WTC11 (cell line): ENCODE data around the gene NDUFC2. TPM values are rescaled to one million over a fixed set of nuclear protein-coding genes. Genes with fewer than 3 reads are reported as not detected.

Source experiments
- ATAC-seq: fragments of 200-7000 bp; cut with Tn5 transposase; 2 replicates; pipeline ENCODE4 v1.10.0; 2021; ENCODE audit warnings: mild to moderate bottlenecking, moderate library complexity
- CTCF ChIA-PET: fragments of 300-600 bp; sonication (Branson Sonifier 250); formaldehyde crosslinking; loops from one replicate; lab custom pipeline; 2021; ENCODE audit warnings: antibody characterized with exemption; lab: Charles Lee
- POLR2A ChIA-PET: fragments of 350-600 bp; sonication (Branson Sonifier 250); formaldehyde crosslinking; loops from one replicate; lab custom pipeline; 2021; ENCODE audit warnings: antibody characterized with exemption; lab: Charles Lee
- DNase-seq: peaks from one replicate; pipeline ENCODE4 v3.0.0; 2021; ENCODE audit warnings: low spot score
- H3K27ac Mint-ChIP-seq: 2 replicates; pipeline ENCODE4 v1.8.0; 2021; ENCODE audit warnings: mixed read lengths
- H3K27me3 Mint-ChIP-seq: 2 replicates; pipeline ENCODE4 v1.8.0; 2021; ENCODE audit warnings: low read depth, mild to moderate bottlenecking, moderate library complexity, mixed read lengths
- H3K36me3 Mint-ChIP-seq: 2 replicates; pipeline ENCODE4 v1.8.0; 2021; ENCODE audit warnings: mixed read lengths
- H3K4me1 Mint-ChIP-seq: 2 replicates; pipeline ENCODE4 v1.8.0; 2022; ENCODE audit warnings: mixed read lengths
- H3K4me3 Mint-ChIP-seq: 2 replicates; pipeline ENCODE4 v1.8.0; 2021; ENCODE audit warnings: mild to moderate bottlenecking, moderate library complexity, mixed read lengths
- H3K9me3 Mint-ChIP-seq: 2 replicates; pipeline ENCODE4 v1.8.0; 2021; ENCODE audit warnings: mixed read lengths
- CREM ChIP-seq: sonication (generic); formaldehyde crosslinking; IDR thresholded peaks from 2 replicates; pipeline ENCODE4 v1.8.1; 2022; ENCODE audit warnings: mild to moderate bottlenecking, missing genetic modification reagents, moderate library complexity
- ERG ChIP-seq: fragments of 250-450 bp; sonication (Bioruptor Pico); IDR thresholded peaks from 2 replicates; pipeline ENCODE4 v1.8.0; 2021; ENCODE audit warnings: mild to moderate bottlenecking
- NFATC4 ChIP-seq: fragments of 250-450 bp; sonication (Bioruptor Pico); IDR thresholded peaks from 2 replicates; pipeline ENCODE4 v1.9.0; 2021; ENCODE audit warnings: mild to moderate bottlenecking
- NFE2L1 ChIP-seq: sonication (generic); formaldehyde crosslinking; IDR thresholded peaks from 2 replicates; pipeline ENCODE4 v1.8.1; 2023; ENCODE audit warnings: missing genetic modification reagents
- NFYB ChIP-seq: sonication (generic); formaldehyde crosslinking; conservative IDR thresholded peaks from 2 replicates; pipeline ENCODE4 v1.8.0; 2022; ENCODE audit warnings: low read depth, missing genetic modification reagents
- TEAD4 ChIP-seq: sonication (generic); formaldehyde crosslinking; IDR thresholded peaks from 2 replicates; pipeline ENCODE4 v1.8.0; 2022; ENCODE audit warnings: mild to moderate bottlenecking, missing genetic modification reagents
- USF2 ChIP-seq: sonication (generic); formaldehyde crosslinking; IDR thresholded peaks from 2 replicates; pipeline ENCODE4 v1.8.1; 2023; ENCODE audit warnings: mild to moderate bottlenecking, missing genetic modification reagents, moderate library complexity
- ZMAT4 ChIP-seq: fragments of 250-450 bp; sonication (Bioruptor Pico); IDR thresholded peaks from 2 replicates; pipeline ENCODE4 v1.9.0; 2021; ENCODE audit warnings: mild to moderate bottlenecking
- ZNF219 ChIP-seq: sonication (generic); formaldehyde crosslinking; IDR thresholded peaks from 2 replicates; pipeline ENCODE4 v1.8.0; 2023; ENCODE audit warnings: missing genetic modification reagents, mild to moderate bottlenecking, borderline replicate concordance
- ZNF232 ChIP-seq: sonication (generic); formaldehyde crosslinking; IDR thresholded peaks from 2 replicates; pipeline ENCODE4 v1.8.0; 2022; ENCODE audit warnings: mild to moderate bottlenecking, missing genetic modification reagents
- ZNF317 ChIP-seq: sonication (generic); formaldehyde crosslinking; IDR thresholded peaks from 2 replicates; pipeline ENCODE4 v1.8.1; 2023; ENCODE audit warnings: low read depth, mild to moderate bottlenecking, moderate library complexity, missing genetic modification reagents, borderline replicate concordance
- ZNF512 ChIP-seq: sonication (generic); formaldehyde crosslinking; IDR thresholded peaks from 2 replicates; pipeline ENCODE4 v1.8.1; 2022; ENCODE audit warnings: missing genetic modification reagents, borderline replicate concordance
- ZNF532 ChIP-seq: fragments of 250-450 bp; sonication (Bioruptor Pico); IDR thresholded peaks from 2 replicates; pipeline ENCODE4 v1.9.0; 2021; ENCODE audit warnings: mild to moderate bottlenecking, borderline replicate concordance
- total RNA-seq: library from RNA; stranded (reverse); gene quantifications from 3 replicates; pipeline ENCODE4 v1.2.3, GENCODE V29; 2021

NDUFC2 gene
- total RNA-seq, 1 experiment from 2014 or later, result 215 TPM

GRCh38 chr11:78032090-78032489, 47.6 kb downstream of the NDUFC2 start:
- CTCF ChIA-PET, result interaction anchor here (0.7 to 8.3 kb wide), 2 partner anchors 8 to 13 kb away, joined by 4 to 46 read pairs; no protein-coding TSS in a partner anchor
- Mint-ChIP-seq H3K4me3 (no peak overlapping the region), H3K27ac (no peak overlapping the region), H3K4me1 (peaks cover 6% of the 10 kb centered on the region; the same call in 1 of the 2 replicates), H3K27me3 (no peaks in the 10 kb centered on the region), H3K9me3 (peaks cover 6% of the 10 kb centered on the region), H3K36me3 (no peaks in the 10 kb centered on the region)
- no peak for DNase-seq
- ATAC-seq, result no peak
- POLR2A ChIA-PET, result interaction anchor here (0.7 kb wide), 1 partner anchor 12 kb away, joined by 6 read pairs; no protein-coding TSS in a partner anchor
- TF ChIP-seq TEAD4, result no peak
- no peak for TF ChIP-seq ERG (CRISPR knock-in tag)
- TF ChIP-seq NFYB (CRISPR knock-in tag), result no peak

- Mint-ChIP-seq H3K27me3 (no peaks in the 10 kb centered on the region), H3K4me1 (peaks cover 6% of the 10 kb centered on the region; the same call in 1 of the 2 replicates), H3K36me3 (no peaks in the 10 kb centered on the region)
- POLR2A ChIA-PET, result no interaction called here
- TF ChIP-seq ZNF232 (CRISPR knock-in tag) (no peak), ZMAT4 (CRISPR knock-in tag) (no peak), ZNF512 (CRISPR knock-in tag) (no peak), ZNF317 (no peak), ZNF532 (CRISPR knock-in tag) (no peak), NFATC4 (no peak), NFYB (CRISPR knock-in tag) (no peak), NFE2L1 (no peak), ERG (CRISPR knock-in tag) (no peak), USF2 (CRISPR knock-in tag) (no peak), CREM (CRISPR knock-in tag) (no peak), ZNF219 (CRISPR knock-in tag) (no peak)
- TF ChIP-seq, all 79 proteins: peak for 0
- ATAC-seq (no peak), DNase-seq (no peak)
- Mint-ChIP-seq H3K4me3 (no peak overlapping the region), H3K27ac (no peak overlapping the region), H3K9me3 (peaks cover 6% of the 10 kb centered on the region)
- CTCF ChIA-PET, result interaction anchor here (1.1 to 8.3 kb wide), 3 partner anchors 9 to 47 kb away, joined by 3 to 46 read pairs (median 4); no protein-coding TSS in a partner anchor
Observed at GRCh38 chr11:78031629-78032028, 48.0 kb downstream of the NDUFC2 start.
